NT2/D1 (cell line): Measurements from ENCODE around the gene RUFY3.

Experiments used
- YY1 ChIP-seq: IDR thresholded peaks from 2 replicates; pipeline ENCODE4 v1.6.1; 2011; ENCODE audit not compliant: insufficient read length, insufficient read depth
- ZNF274 ChIP-seq: IDR thresholded peaks from 2 replicates; pipeline ENCODE4 v1.6.1; 2011; ENCODE audit warnings: mild to moderate bottlenecking, low read depth, low read length

DNA sequence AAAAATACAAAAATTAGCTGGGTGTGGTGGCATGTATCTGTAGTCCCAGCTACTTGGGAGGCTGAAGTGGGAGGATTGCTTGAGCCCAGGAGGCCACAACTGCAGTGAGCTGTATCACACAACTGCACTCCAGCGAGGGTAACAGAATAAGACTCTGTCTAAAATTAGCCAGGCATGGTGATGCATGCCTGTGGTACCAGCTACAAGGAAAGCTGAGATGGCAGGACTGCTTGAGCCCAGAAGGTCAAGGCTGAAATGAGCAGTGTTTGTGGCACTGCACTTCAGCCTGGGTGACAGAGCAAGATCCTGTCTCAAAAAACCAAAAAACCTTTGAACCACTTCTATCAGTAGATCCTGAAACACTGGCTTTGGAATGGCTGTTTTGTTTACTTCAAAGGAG is 107.7 kb downstream of the RUFY3 start:
- TF ChIP-seq ZNF274 (no peak), YY1 (no peak)
